ENCODE data around the gene ADPRM. TPM values are rescaled to one million over a fixed set of nuclear protein-coding genes. Genes with fewer than 3 reads are reported as not detected.
"Not testable (repeated sequence)": the region's sequence is repeated elsewhere in the genome, so short reads cannot be mapped to it uniquely, and the experiment has no call there.

ADPRM gene
- total and polyA plus RNA-seq, 7 donors = 7.4 to 16.6 (median 11.4) TPM

GRCh38 chr17:10725262-10725661 lies 27.9 kb downstream of the ADPRM start:
- DNase-seq = no peak
- peaks cover 0 to 64% (median 14%) of the 10 kb centered on the region in 4 donors for H3K36me3 ChIP-seq
- WGBS, 2 donors = 68 to 84% methylated on average over 3 of the region's 3 CpGs
- no peak overlapping the region for H3K27ac ChIP-seq
- TF ChIP-seq EP300 (IDR thresholded peaks at IDR 0.05) (no peak), POLR2A (IDR thresholded peaks at IDR 0.05) (no peak), POLR2AphosphoS5 (IDR thresholded peaks at IDR 0.05) (no peak)
- no peaks in the 10 kb centered on the region for H3K9me3 ChIP-seq
- H3K27me3 ChIP-seq = no peaks in the 10 kb centered on the region
- intact Hi-C loops (cut with DNase I) = no loop called here
- H3K4me1 ChIP-seq = peaks cover 0 to 7% (median 1%) of the 10 kb centered on the region in 4 donors
- no peak overlapping the region for H3K4me3 ChIP-seq

- H3K9me3 ChIP-seq = no peaks in the 10 kb centered on the region
- DNase-seq = no peak
- H3K27ac ChIP-seq = no peak overlapping the region
- H3K27me3 ChIP-seq = no peaks in the 10 kb centered on the region
- intact Hi-C loops (cut with DNase I) = no loop called here
- no peak overlapping the region for H3K4me3 ChIP-seq
- H3K36me3 ChIP-seq = peaks cover 0 to 55% (median 14%) of the 10 kb centered on the region in 4 donors
- 62 to 72% methylated on average over 2 of the region's 2 CpGs for WGBS, 2 donors
- TF ChIP-seq POLR2A (IDR thresholded peaks at IDR 0.05) (no peak), CTCF (IDR thresholded peaks at IDR 0.05) (no peak), EP300 (IDR thresholded peaks at IDR 0.05) (no peak), POLR2AphosphoS5 (IDR thresholded peaks at IDR 0.05) (no peak)
- H3K4me1 ChIP-seq = peaks cover 2 to 15% (median 8%) of the 10 kb centered on the region in 4 donors
Measured at GRCh38 chr17:10726196-10726595, 28.8 kb downstream of the ADPRM start.

- DNase-seq = no peak
- TF ChIP-seq CTCF (IDR thresholded peaks at IDR 0.05) = no peak
- TF ChIP-seq POLR2AphosphoS5 (IDR thresholded peaks at IDR 0.05) = no peak
- TF ChIP-seq POLR2A (IDR thresholded peaks at IDR 0.05) = no peak
- no peak for TF ChIP-seq EP300 (IDR thresholded peaks at IDR 0.05)
- intact Hi-C loops (cut with DNase I) = no loop called here
- Histone ChIP-seq H3K4me3 (no peak overlapping the region), H3K27ac (no peak overlapping the region), H3K27me3 (no peaks in the 10 kb centered on the region), H3K36me3 (peaks cover 0 to 46% (median 14%) of the 10 kb centered on the region in 4 donors), H3K4me1 (peaks cover 2 to 17% (median 10%) of the 10 kb centered on the region in 4 donors), H3K9me3 (no peaks in the 10 kb centered on the region)
- WGBS, 2 donors = 82 to 86% methylated on average over 5 of the region's 5 CpGs
Measured at GRCh38 chr17:10727192-10727591, 29.8 kb downstream of the ADPRM start.

GRCh38 chr17:10728331-10728892 lies 31.0 kb downstream of the ADPRM start:
- no peaks in the 10 kb centered on the region for H3K9me3 ChIP-seq
- peaks cover 0 to 34% (median 9%) of the 10 kb centered on the region in 4 donors for H3K36me3 ChIP-seq
- peaks cover 2 to 17% (median 10%) of the 10 kb centered on the region in 4 donors for H3K4me1 ChIP-seq
- H3K4me3 ChIP-seq = no peak overlapping the region
- TF ChIP-seq EP300 (IDR thresholded peaks at IDR 0.05) = no peak
- no peak for DNase-seq
- H3K27me3 ChIP-seq = no peaks in the 10 kb centered on the region
- peak overlapping the region; percentile 87 to 96 (median 95) for H3K27ac ChIP-seq
- 94% methylated on average over 10 of the region's 10 CpGs for WGBS, 2 donors
- intact Hi-C loops (cut with DNase I) = loop anchor here (2.0 kb wide), 1 partner anchor 32 kb away; the partner anchor contains the start of genes ADPRM and SCO1

- peaks cover 0 to 22% (median 5%) of the 10 kb centered on the region in 4 donors for H3K36me3 ChIP-seq
- H3K4me1 ChIP-seq = peaks cover 2 to 17% (median 10%) of the 10 kb centered on the region in 4 donors
- no peaks in the 10 kb centered on the region for H3K9me3 ChIP-seq
- H3K27ac ChIP-seq = peak within 1 kb of the TSS; percentile 87 to 96 (median 95)
- H3K27me3 ChIP-seq = no peaks in the 10 kb centered on the region
- 7 to 19% methylated on average over 79 of the region's 79 CpGs for WGBS, 2 donors
- DNase-seq = peak; percentile 94
- intact Hi-C loops (cut with DNase I) = loop anchor here (2.0 kb wide), 1 partner anchor 33 kb away; the partner anchor contains the start of genes ADPRM and SCO1
- peak within 1 kb of the TSS; percentile 57 to 81 (median 73) for H3K4me3 ChIP-seq
- TF ChIP-seq CTCF (IDR thresholded peaks at IDR 0.05) (no peak), EP300 (IDR thresholded peaks at IDR 0.05) (no peak), POLR2A (IDR thresholded peaks at IDR 0.05) (peak; percentile 52 to 58), POLR2AphosphoS5 (IDR thresholded peaks at IDR 0.05) (peak; percentile 53 to 83 (median 74))
Measured at GRCh38 chr17:10729334-10730193, 32.2 kb downstream of the ADPRM start, which contains the start of gene TMEM220. TMEM220 (minus strand) TSS chr17:10730023; CDS start chr17:10729851, 172 bp downstream.

- intact Hi-C loops (cut with DNase I); H3K9me3 ChIP-seq; H3K27me3 ChIP-seq; DNase-seq: not testable (repeated sequence)
- Histone ChIP-seq H3K4me3 (peak overlapping the region; percentile 57 to 81 (median 73)), H3K36me3 (peaks cover 0 to 15% (median 3%) of the 10 kb centered on the region in 4 donors), H3K4me1 (peaks cover 2 to 17% (median 10%) of the 10 kb centered on the region in 4 donors), H3K27ac (peak overlapping the region; percentile 87 to 96 (median 95))
- WGBS, 2 donors = 9 to 11% methylated on average over 15 of the region's 15 CpGs
Measured at GRCh38 chr17:10730247-10730646, 32.9 kb downstream of the ADPRM start.

All from sigmoid colon (tissue), 7 donors.